Sciatic nerve (tissue), 2 donors: ENCODE results near the gene TOX2. TPM values are rescaled to one million over a fixed set of nuclear protein-coding genes. Genes with fewer than 3 reads are reported as not detected.

Experiments
- ATAC-seq: fragments of 200-7000 bp; cut with Tn5 transposase; one replicate; pipeline ENCODE4 v1.9.1; 2020; ENCODE audit warnings: mild to moderate bottlenecking, moderate library complexity
- DNase-seq: peaks from one replicate; pipeline ENCODE4 v3.0.0-alpha.2; 2020; ENCODE audit warnings: low spot score
- intact Hi-C: fragments of 100-400 bp; cut with DNase I; formaldehyde crosslinking; loops from one replicate; pipeline ENCODE4 v1.14.2; 2022
- total RNA-seq: library from RNA; stranded (reverse); fragmentation: NEBNext Ultra II Directional; extraction: Animal tissue kit (Norgen Biotek cat#: 25700); gene quantifications from one replicate; pipeline ENCODE4 v1.2.1, GENCODE V29; 2021
- donor health status: DM: no; HTN: no; CAD: no.
- donor health status: DM: no; HTN: no; CAD: no.

TOX2 gene
- total RNA-seq, 1 donor from 2014 or later: 2.1 TPM

DNA sequence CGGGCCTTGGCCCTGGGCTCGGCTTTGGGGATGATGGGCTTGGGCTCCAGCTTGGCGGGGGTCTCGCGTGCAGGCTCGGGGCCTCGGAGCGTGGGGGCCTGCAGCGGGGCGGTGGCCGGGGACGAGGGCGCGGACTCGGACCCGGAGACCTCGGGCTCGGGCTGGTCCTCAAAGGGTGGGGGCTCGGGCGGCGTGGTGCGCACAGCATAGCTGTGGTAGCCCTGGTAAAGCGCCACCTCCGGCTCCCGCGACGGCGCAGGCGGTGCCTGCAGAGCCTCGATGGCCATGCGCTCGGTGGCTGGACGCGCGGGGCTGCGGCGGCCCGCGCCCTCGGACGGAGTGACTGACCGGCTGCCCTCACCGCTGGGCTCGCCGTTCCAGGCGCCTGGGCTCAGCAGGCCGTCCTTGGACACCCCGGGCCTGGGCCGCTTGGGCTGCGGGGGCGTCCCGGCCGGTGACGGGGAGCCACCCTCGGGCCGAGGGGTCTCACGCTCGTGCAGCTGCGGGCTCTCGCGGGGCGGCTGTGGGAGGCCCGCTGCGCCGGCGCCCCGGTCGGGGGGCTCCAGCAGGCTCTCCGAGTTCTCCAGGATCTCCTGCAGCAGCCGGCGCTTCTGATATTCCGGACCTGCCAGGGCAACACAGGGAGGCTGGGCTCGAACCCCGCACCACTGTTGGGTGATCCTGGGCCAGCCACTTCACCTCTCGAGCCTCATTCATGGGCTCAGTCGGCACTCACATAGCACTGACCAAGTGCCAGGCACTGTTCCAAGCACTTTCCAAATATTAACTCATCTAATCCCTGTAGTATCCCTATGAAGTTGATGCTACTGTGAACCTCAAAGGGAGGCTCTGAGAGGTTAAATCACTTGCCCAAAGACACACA lies 201.4 kb downstream of the TOX2 start:
- intact Hi-C loops: loop anchor here (10.0 kb wide), 1 partner anchor 69 kb away; the partner anchor contains the start of gene JPH2
- DNase-seq (no peak), ATAC-seq (no peak)

DNA sequence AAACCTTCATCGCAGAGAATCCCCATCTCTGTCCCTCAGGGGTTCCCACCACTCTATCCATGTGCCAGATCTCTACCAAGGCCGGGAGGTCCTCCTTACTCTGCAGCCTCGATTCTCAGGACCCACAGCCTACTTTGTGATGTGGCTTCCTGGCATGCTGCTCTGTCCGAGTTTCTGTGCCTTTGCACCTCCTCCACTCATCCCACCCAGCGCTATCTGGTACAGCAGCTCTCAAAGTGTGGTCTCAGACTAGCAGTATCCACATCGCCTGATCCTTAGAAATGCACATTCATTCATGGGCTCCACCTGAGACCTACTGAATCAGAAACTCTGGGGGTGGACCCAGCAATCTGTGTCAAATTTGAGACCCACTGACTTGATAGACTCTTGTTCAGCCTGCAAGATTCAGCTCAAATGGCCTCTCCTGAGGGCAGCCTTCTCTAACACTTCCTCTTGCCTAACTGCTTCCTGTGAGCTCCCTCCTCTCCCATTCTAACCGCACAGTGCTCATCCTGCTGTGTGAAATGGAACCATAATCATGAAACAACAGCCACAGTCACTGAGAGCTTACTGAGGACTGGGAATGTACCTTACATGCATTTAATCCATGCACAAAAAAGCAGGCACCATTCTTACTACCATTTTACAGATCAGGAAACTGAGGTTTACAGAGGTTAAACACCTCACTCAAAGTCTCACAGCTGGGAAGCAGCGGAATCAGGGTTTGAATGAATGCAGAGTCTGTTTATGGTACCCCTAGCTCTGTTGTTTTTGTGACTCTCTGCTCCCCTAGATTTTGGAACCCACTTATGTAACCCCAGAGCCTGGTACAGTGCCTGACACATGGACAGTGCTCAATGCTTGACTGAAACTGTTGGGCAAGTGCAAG lies 202.9 kb downstream of the TOX2 start:
- DNase-seq (no peak), ATAC-seq (no peak)
- intact Hi-C loops: loop anchor here (10.0 kb wide), 1 partner anchor 67 kb away; the partner anchor contains the start of gene JPH2

DNA sequence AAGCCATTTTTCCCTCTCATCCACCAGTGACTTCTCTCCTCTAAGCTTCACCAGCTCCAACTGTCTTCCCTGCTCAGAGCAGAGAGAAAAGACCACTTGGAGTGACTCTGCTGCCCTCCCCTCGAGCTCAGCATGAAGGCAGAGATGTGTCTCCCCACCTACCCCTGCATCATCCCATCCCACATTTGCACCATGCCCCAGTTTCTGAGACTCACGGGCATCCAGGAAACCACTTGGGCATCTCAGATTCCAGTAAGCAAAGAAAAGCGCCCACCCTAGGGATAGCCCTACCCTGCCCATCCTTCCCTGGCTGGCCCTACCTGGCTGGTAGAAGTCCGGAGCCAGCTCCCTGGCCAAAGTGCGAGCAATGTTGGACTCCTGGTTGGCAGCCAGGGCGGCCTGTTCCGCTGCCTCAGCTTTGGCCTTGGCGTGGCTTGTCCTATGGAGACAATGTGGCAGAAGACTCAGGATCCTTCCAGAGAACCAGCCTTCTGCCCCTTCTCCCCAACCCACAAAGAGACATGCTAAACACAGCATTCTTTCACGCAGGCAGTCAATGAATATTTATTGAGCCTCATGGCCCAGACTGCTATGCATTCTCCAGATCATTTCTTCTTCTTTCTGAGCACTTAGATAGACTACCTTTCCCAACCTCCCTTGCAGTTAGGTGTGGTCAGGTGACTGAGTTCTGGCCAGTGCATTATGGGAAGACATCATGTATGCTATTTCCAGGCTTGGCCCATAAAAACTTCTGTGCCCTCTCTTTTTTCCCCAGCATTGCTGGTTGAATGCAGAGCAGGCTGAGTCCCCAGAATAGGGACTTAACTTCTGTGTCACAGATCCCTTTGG lies 203.8 kb downstream of the TOX2 start:
- intact Hi-C loops: loop anchor here (10.0 kb wide), 1 partner anchor 66 kb away; the partner anchor contains the start of gene JPH2
- ATAC-seq (no peak), DNase-seq (no peak)

Other genes starting within 250 kb of the TOX2 start
- gene MYBL2, start 247.7 kb upstream of the TOX2 start, total RNA-seq: 0.40 TPM
- not detected for gene GTSF1L, start 187.8 kb upstream of the TOX2 start, total RNA-seq